Trophoblast cell (in vitro differentiated cells and primary cell): ENCODE data around the gene SDR42E1.

Experiments
- DNase-seq, 2 donors: peaks; one replicate each; pipeline ENCODE4 v3.0.0-alpha.2; 2016
- H2AFZ ChIP-seq: 2 replicates; pipeline ENCODE4 v1.6.1; 2013; ENCODE audit warnings: low read length, moderate library complexity, mild to moderate bottlenecking; ENCODE audit not compliant: insufficient read depth, poor library complexity
- H2AK5ac ChIP-seq: 2 replicates; pipeline ENCODE4 v1.6.1; 2013; ENCODE audit warnings: mild to moderate bottlenecking, low read length
- H2BK120ac ChIP-seq: 2 replicates; pipeline ENCODE4 v1.6.1; 2013; ENCODE audit warnings: low read length, mild to moderate bottlenecking, moderate library complexity; ENCODE audit not compliant: insufficient read depth, poor library complexity
- H2BK12ac ChIP-seq: 2 replicates; pipeline ENCODE4 v1.6.1; 2013; ENCODE audit warnings: mild to moderate bottlenecking, low read length, moderate library complexity
- H2BK5ac ChIP-seq: 2 replicates; pipeline ENCODE4 v1.6.1; 2013; ENCODE audit warnings: low read length, low read depth, moderate library complexity, mild to moderate bottlenecking; ENCODE audit not compliant: poor library complexity
- H3K14ac ChIP-seq: 2 replicates; pipeline ENCODE4 v1.6.1; 2013; ENCODE audit warnings: mild to moderate bottlenecking, low read length
- H3K18ac ChIP-seq: 2 replicates; pipeline ENCODE4 v1.6.1; 2013; ENCODE audit warnings: mild to moderate bottlenecking, low read length
- H3K23ac ChIP-seq: 2 replicates; pipeline ENCODE4 v1.6.1; 2013; ENCODE audit warnings: low read length
- H3K27ac ChIP-seq: 2 replicates; pipeline ENCODE4 v1.5.1; 2013; ENCODE audit warnings: low read depth, mild to moderate bottlenecking, inconsistent platforms, low read length, moderate library complexity
- H3K27me3 ChIP-seq: 2 replicates; pipeline ENCODE4 v1.6.1; 2013; ENCODE audit warnings: inconsistent platforms, mild to moderate bottlenecking, low read length, moderate library complexity; ENCODE audit not compliant: insufficient read depth
- H3K36me3 ChIP-seq, 2 experiments: 1 replicate in 1 of 2; 2 replicates in 1 of 2; pipeline ENCODE4 v1.6.1; 2013; ENCODE audit warnings: low read length in 2 of 2, mild to moderate bottlenecking in 2 of 2, moderate library complexity in 1 of 2; ENCODE audit not compliant: insufficient read depth in 2 of 2, control insufficient read depth in 1 of 2
- H3K4ac ChIP-seq: 2 replicates; pipeline ENCODE4 v1.6.1; 2013; ENCODE audit warnings: low read depth, mild to moderate bottlenecking, low read length, moderate library complexity
- H3K4me1 ChIP-seq, 2 experiments: 1 replicate in 1 of 2; 2 replicates in 1 of 2; pipeline ENCODE4 v1.6.1; 2013; ENCODE audit warnings: low read length in 2 of 2, mild to moderate bottlenecking in 2 of 2, moderate library complexity in 1 of 2; ENCODE audit not compliant: insufficient read depth in 2 of 2, control insufficient read depth in 1 of 2
- H3K4me2 ChIP-seq: 2 replicates; pipeline ENCODE4 v1.6.1; 2013; ENCODE audit warnings: inconsistent platforms, mild to moderate bottlenecking, low read length, moderate library complexity
- H3K4me3 ChIP-seq: 2 replicates; pipeline ENCODE4 v1.5.1; 2013; ENCODE audit warnings: mild to moderate bottlenecking, low read depth, low read length, inconsistent platforms
- H3K79me1 ChIP-seq: one replicate; pipeline ENCODE4 v1.6.1; 2013; ENCODE audit warnings: low read length
- H3K79me2 ChIP-seq: 2 replicates; pipeline ENCODE4 v1.6.1; 2013; ENCODE audit warnings: low read length, mild to moderate bottlenecking; ENCODE audit not compliant: control insufficient read depth, insufficient read depth, poor library complexity
- H3K9ac ChIP-seq: 2 replicates; pipeline ENCODE4 v1.6.1; 2013; ENCODE audit warnings: mild to moderate bottlenecking, low read length
- H3K9me3 ChIP-seq: 2 replicates; pipeline ENCODE4 v1.6.1; 2013; ENCODE audit warnings: low read depth, mild to moderate bottlenecking, control low read depth, inconsistent platforms, low read length; ENCODE audit not compliant: insufficient read depth
- H4K12ac ChIP-seq: 2 replicates; pipeline ENCODE4 v1.6.1; 2013; ENCODE audit warnings: low read depth, mild to moderate bottlenecking, low read length, moderate library complexity
- H4K8ac ChIP-seq: 2 replicates; pipeline ENCODE4 v1.6.1; 2013; ENCODE audit warnings: low read depth, mild to moderate bottlenecking, low read length, moderate library complexity
- H4K91ac ChIP-seq: one replicate; pipeline ENCODE4 v1.6.1; 2013; ENCODE audit warnings: low read depth, mild to moderate bottlenecking, low read length, moderate library complexity
- WGBS: extraction: QIAGEN DNeasy Blood & Tissue Kit; methylation state at CpG from one replicate; pipeline ENCODE4 v1.1.7; 2013; ENCODE audit warnings: missing lambda C conversion rate; ENCODE audit not compliant: insufficient read length, insufficient coverage; ENCODE audit errors: extremely low coverage; 5-methylcytosine and 5-hydroxymethylcytosine counted together

SDR42E1 gene

GRCh38 chr16:82007189-82007588, 4.1 kb downstream of the SDR42E1 start:
- H3K79me1 ChIP-seq, result no peaks in the 10 kb centered on the region
- H4K12ac ChIP-seq, result no peak overlapping the region
- no peak overlapping the region for H2AK5ac ChIP-seq
- no peak overlapping the region for H3K23ac ChIP-seq
- H3K18ac ChIP-seq, result no peak overlapping the region
- no peak overlapping the region for H2AFZ ChIP-seq
- H4K8ac ChIP-seq, result no peak overlapping the region
- no peak overlapping the region for H3K14ac ChIP-seq
- H3K4me3 ChIP-seq, result no peak overlapping the region
- no peaks in the 10 kb centered on the region for H3K4me1 ChIP-seq
- no peak overlapping the region for H2BK12ac ChIP-seq
- no peaks in the 10 kb centered on the region for H3K27me3 ChIP-seq
- no peak overlapping the region for H3K4ac ChIP-seq
- H3K4me2 ChIP-seq, result no peak overlapping the region
- no peak overlapping the region for H4K91ac ChIP-seq
- no peak overlapping the region for H2BK120ac ChIP-seq
- H2BK5ac ChIP-seq, result no peak overlapping the region
- H3K79me2 ChIP-seq, result no peaks in the 10 kb centered on the region
- no peaks in the 10 kb centered on the region for H3K36me3 ChIP-seq
- no peak overlapping the region for H3K9ac ChIP-seq
- peaks cover 12% of the 10 kb centered on the region for H3K9me3 ChIP-seq
- H3K27ac ChIP-seq, result no peak overlapping the region
- whole genome bisulfite sequencing, result no CpG with 5 or more reads among the region's 2 CpGs
- no peak for DNase-seq

DNA sequence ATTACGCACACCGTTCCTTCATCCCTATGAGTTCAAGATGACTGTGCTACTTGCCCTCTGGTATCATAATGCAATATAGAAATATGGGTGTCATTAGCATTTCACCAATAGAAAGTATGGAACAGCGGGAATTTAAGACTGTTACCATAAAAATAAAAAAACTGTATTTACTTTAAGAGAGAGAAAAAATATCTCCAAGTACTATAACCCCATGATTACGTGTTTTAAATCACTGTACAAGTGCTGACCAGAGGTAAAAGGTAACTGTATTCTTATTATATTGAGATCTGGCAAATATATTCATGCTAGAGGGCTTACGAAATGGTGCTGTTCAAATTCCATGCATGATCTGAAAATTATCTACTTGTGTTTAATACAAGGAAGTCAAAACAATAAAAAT, 5.2 kb downstream of the SDR42E1 start:
- H2BK5ac ChIP-seq, result no peak overlapping the region
- H4K12ac ChIP-seq, result no peak overlapping the region
- H3K4me1 ChIP-seq, result no peaks in the 10 kb centered on the region
- no peak overlapping the region for H2AK5ac ChIP-seq
- H3K27me3 ChIP-seq, result no peaks in the 10 kb centered on the region
- H3K79me1 ChIP-seq, result no peaks in the 10 kb centered on the region
- DNase-seq, result no peak
- H3K14ac ChIP-seq, result no peak overlapping the region
- no peak overlapping the region for H2BK12ac ChIP-seq
- H4K8ac ChIP-seq, result no peak overlapping the region
- no peak overlapping the region for H3K4me3 ChIP-seq
- H3K36me3 ChIP-seq, result no peaks in the 10 kb centered on the region
- H3K9me3 ChIP-seq, result peaks cover 7% of the 10 kb centered on the region
- H3K23ac ChIP-seq, result no peak overlapping the region
- H2AFZ ChIP-seq, result no peak overlapping the region
- no peak overlapping the region for H3K4ac ChIP-seq
- H3K27ac ChIP-seq, result no peak overlapping the region
- no peak overlapping the region for H3K4me2 ChIP-seq
- H2BK120ac ChIP-seq, result no peak overlapping the region
- no peak overlapping the region for H3K9ac ChIP-seq
- H4K91ac ChIP-seq, result no peak overlapping the region
- WGBS, result no CpG with 5 or more reads among the region's 5 CpGs
- no peak overlapping the region for H3K18ac ChIP-seq
- H3K79me2 ChIP-seq, result no peaks in the 10 kb centered on the region

DNA sequence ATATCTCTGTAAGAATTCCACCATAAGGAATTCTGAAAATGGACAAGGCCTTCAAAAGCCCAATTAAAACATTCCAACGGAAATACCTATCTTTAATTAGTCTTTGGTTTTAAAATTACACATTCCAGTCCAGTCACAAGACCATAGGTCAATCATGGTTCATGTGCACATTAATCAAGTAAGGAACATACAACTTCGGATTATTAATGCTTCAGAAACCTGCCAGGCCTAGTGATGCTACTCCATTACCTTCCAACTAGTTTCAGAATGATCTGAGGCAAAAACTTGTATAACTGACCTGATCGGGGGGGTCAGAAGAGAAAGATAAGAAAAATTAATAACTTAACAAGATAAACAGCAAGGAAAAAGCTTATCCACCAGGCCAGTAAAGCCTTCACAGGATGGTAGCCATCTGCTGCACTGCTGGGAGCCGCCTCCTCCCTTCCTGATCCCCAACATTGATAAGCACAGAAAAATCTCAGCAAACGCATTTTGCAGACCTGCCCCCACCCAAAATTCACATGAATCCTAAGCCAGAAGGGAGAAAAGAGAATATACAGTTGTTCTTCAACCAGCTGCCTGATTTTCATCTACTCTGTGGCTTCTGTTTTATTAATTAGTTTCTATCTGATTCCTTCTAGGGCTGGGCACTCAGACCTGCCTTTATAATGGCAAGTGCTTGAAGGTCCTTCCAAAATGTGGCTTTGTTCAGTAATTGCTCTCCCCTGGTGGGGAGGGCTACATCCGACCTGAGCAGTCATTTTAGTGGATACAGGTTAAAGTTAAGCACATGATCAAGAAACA, 6.0 kb downstream of the SDR42E1 start:
- Histone ChIP-seq H2AFZ (no peak overlapping the region), H3K9ac (no peak overlapping the region), H3K27ac (no peak overlapping the region), H3K27me3 (no peaks in the 10 kb centered on the region), H3K4me3 (no peak overlapping the region), H3K4me2 (no peak overlapping the region), H4K91ac (no peak overlapping the region), H3K4ac (no peak overlapping the region), H3K23ac (no peak overlapping the region), H3K4me1 (no peaks in the 10 kb centered on the region), H2BK5ac (no peak overlapping the region), H2BK12ac (no peak overlapping the region), H4K8ac (no peak overlapping the region), H3K36me3 (no peaks in the 10 kb centered on the region), H3K79me2 (no peaks in the 10 kb centered on the region), H3K9me3 (peaks cover 7% of the 10 kb centered on the region), H4K12ac (no peak overlapping the region), H2AK5ac (no peak overlapping the region), H2BK120ac (no peak overlapping the region), H3K18ac (no peak overlapping the region), H3K79me1 (no peaks in the 10 kb centered on the region), H3K14ac (no peak overlapping the region)
- DNase-seq, result no peak
- WGBS, result no CpG with 5 or more reads among the region's 6 CpGs

DNA sequence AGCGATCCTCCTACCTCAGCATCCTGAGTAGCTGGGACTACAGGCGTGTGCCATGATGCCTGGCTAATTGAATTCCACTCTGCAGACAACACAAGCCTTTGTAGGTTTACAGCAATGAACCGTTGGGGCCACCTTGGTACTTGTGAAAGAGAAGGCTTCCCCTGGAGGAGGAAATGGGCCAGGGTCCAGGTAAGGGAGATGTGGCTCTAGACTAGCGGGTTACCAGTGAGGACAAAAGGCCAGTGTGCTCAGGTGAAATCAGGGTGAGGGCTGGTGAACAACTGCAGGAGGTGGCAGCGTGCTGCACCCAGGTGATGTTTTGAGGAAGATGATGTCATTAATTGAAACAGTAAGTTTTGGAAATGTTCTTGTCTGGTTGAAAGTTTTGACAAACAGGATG, 6.7 kb downstream of the SDR42E1 start:
- H3K4me2 ChIP-seq, result no peak overlapping the region
- H3K18ac ChIP-seq, result no peak overlapping the region
- no peak overlapping the region for H3K14ac ChIP-seq
- no peak overlapping the region for H2AK5ac ChIP-seq
- WGBS, result no CpG with 5 or more reads among the region's 5 CpGs
- no peak overlapping the region for H2AFZ ChIP-seq
- no peaks in the 10 kb centered on the region for H3K79me2 ChIP-seq
- H3K23ac ChIP-seq, result no peak overlapping the region
- H4K91ac ChIP-seq, result no peak overlapping the region
- no peak overlapping the region for H3K4me3 ChIP-seq
- H4K12ac ChIP-seq, result no peak overlapping the region
- no peak overlapping the region for H2BK5ac ChIP-seq
- no peak overlapping the region for H4K8ac ChIP-seq
- no peak overlapping the region for H3K9ac ChIP-seq
- H3K79me1 ChIP-seq, result no peaks in the 10 kb centered on the region
- H3K27me3 ChIP-seq, result no peaks in the 10 kb centered on the region
- H2BK120ac ChIP-seq, result no peak overlapping the region
- peaks cover 7% of the 10 kb centered on the region for H3K9me3 ChIP-seq
- DNase-seq, result no peak
- no peaks in the 10 kb centered on the region for H3K36me3 ChIP-seq
- no peak overlapping the region for H2BK12ac ChIP-seq
- no peaks in the 10 kb centered on the region for H3K4me1 ChIP-seq
- H3K27ac ChIP-seq, result no peak overlapping the region
- no peak overlapping the region for H3K4ac ChIP-seq
